UCSD-AML1 (cell line): Measurements from ENCODE around the gene SMARCD2.
"Not testable (repeated sequence)": the region's sequence is repeated elsewhere in the genome, so short reads cannot be mapped to it uniquely, and the experiment has no call there.

ENCODE experiments used
- DNase-seq: peaks from one replicate; lab custom pipeline; 2025; ENCODE audit not compliant: unreplicated experiment; lab: John Stamatoyannopoulos, UW

Gene SMARCD2

DNA sequence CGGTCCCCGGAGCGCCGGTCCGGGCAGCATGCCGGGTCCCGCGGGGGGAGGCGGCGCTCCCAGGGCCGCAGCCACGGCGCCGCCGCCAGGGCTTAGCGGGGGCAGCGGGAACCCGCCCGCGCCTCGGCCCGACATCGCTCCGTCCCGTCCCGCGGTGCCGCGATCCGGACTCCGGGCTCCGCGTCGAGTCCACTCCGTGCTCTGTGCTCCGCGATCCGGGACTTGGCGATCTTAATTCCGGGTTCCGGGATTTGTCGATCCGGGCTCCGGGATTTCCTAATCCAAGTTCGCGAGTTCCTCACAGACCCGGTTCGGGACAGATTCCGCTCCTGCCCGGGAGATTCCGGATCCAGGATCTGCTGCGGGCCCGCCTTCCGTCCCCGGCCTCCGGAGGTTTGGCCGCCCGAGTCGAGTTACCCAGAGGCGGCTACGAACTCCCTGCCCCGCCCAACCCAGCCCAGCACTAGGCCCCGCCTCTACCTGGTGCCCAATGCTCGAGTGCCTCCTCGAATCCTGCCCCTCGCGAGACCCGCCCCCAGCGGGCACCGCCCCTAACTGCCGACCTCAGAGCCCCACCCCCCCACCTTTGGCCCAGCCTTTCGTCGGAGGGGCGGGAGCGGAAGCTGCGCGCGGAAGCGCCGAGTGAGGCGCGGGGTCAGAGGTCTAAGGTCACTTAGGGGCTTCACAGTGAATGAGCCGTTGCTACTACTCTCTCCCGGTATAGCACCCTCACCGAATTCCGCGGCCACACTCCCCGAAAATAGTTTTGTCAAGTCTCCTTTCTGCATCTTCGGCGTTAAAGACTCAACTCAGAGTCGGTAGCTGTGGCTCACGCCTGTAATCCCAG lies at the start of gene SMARCD2:
SMARCD2 (minus strand) TSS at position 146 of the 847 bp plus-strand sequence; CDS start at position 135, 11 bp downstream.
- peak; percentile 100 for DNase-seq

DNA sequence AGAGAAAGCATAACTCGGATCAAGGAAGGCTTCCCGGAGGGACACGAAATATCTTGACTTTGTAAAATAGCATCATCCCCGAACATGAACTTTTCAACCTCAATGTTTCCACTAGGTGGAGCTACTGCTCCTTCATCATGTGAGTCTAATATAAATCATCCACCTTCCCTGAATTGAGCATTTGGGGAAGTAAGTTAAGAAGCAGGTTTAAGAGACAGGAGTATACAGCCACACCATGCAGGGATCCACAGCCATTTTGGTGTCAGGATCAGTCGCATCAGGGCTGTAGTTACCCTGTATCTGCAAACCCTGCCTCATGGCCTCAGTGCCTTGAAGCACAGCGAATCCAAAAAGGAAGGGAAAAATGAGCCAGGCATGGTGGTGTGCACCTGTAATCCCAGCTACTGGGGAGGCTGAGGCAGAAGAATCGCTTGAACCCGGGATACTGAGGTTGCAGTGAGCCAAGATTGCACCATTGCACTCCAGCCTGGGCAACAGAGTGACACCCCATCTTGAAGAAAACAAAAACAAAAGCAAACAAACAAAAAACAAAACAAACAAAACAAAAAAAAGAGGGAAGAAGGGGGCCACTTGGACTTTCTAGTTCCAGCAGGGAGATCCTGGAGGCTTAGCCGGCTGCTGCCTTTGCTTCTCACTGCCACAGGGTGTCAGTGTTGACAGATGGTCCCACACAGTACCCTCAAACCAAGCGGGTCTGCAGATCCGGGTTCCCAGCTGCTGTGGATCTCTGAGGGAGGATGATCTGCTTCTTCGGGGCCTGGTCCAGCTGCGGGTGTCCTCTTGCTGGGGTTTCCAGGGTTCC lies 46.8 kb upstream of the SMARCD2 start:
- not testable (repeated sequence) for DNase-seq

GRCh38 chr17:63885119-63885518 lies 42.6 kb upstream of the SMARCD2 start:
- not testable (repeated sequence) for DNase-seq

DNA sequence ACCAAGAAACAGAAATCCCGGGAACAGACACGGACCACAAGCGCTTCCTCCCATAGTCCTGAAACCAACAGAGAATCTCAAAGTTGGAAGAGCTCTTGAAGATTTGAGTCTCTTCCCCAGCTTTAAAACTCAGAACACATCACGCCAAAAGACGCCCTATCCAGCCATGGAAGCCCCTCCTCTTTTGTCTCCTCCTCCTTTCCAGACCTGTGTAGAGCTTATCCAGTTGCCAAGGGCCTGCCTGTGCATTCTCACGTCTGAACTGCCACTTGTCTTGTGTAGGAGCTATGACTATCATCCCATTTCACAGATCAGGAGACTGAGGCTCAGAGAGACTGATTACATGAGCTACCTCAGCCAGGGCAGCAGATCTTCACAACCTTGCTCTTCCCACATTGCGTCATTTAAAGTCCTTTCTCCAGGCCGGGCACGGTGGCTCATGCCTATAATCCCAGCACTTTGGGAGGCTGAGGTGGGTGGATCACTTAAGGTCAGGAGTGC lies 40.2 kb upstream of the SMARCD2 start:
- DNase-seq: not testable (repeated sequence)

DNA sequence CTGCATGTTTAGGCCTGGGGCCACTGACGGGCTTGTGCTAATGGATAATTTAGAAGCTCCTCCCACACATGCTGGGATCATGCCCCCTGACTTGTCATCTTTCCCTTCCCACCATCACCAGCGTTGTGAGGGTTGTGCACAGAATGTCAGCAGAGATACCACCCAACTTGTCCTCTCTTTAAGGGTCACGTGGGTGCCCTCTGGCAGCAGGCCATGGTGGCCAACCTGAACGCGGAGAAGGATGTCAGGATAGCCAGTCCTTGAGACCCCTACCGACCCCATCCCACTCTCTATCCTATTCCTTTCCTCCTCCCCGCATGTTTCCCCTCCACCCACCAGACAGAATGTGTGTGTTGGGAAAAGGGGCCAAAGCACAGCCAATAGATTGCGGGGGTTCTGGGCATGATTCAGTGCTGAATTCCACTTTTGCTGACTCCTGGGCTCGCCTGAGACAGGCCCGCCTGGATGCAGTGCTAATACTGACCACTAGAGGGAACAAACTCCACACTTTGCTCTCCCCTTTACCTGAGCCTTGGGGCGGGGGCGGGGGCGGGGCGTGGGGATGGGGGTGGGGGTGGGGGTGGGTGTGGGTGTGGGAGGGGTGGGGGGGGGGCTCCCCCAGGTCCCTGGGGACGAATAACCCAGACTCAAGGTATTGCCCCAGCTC lies 39.6 kb upstream of the SMARCD2 start, which contains the start of gene GH2:
GH2 (minus strand) TSS at position 10 of the 667 bp plus-strand sequence. CDS start 143 bp downstream, outside the sequence.
- peak; percentile 25 for DNase-seq

GRCh38 chr17:63881337-63881736 lies 38.9 kb upstream of the SMARCD2 start:
- not testable (repeated sequence) for DNase-seq

- no peak for DNase-seq
Observed at GRCh38 chr17:63880706-63881105, 38.2 kb upstream of the SMARCD2 start.

DNA sequence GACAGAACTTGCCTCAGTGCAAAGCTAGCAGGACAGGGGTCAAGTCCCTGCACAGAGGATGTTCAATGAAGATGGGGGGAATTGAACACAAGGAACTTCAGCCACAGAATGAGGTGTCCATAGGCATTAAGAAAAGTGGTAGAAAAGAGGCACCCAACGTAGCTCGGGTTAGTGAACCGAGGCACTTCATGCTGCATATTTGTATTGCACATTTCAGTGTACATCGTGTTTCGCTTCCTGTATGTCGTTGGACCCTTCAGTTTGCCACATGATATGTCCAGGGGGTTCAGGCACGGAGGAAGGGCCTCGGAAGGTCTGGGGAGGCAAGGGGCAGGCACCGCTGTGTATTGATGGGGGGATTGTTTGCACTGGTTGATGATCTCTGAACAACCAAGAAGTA lies 35.9 kb upstream of the SMARCD2 start:
- DNase-seq: not testable (repeated sequence)

DNA sequence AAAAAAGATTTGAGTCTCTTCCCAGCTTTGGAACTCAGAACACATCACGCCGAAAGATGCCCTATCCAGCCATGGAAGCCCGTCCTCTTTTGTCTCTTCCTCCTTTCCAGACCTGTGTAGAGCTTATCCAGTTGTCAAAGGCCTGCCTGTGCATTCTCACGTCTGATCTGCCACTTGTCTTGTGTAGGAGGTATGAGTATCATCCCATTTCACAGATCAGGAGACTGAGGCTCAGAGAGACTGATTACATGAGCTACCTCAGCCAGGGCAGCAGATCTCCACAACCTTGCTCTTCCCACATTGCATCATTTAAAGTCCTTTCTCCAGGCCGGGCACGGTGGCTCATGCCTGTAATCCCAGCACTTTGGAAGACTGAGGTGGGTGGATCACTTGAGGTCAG lies 32.2 kb upstream of the SMARCD2 start:
- DNase-seq: not testable (repeated sequence)

GRCh38 chr17:63874061-63874626 lies 31.7 kb upstream of the SMARCD2 start:
- not testable (repeated sequence) for DNase-seq

DNA sequence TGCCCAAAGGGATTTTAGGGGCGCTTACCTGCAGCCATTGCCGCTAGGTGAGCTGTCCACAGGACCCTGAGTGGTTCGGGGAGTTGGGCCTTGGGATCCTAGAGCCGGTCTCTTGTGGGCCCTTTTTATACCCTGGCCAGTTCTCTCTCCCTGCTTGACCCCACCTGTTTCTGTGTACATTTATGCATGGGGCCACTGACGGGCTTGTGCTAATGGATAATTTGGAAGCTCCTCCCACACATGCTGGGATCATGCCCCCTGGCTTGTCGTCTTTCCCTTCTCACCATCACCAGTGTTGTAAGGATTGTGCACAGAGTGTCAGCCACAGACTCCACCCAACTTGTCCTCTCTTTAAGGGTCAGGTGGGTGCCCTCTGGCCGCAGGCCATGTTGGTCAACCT lies 31.1 kb upstream of the SMARCD2 start, which contains the start of gene CSH2:
CSH2 (minus strand) TSS at position 101 of the 400 bp plus-strand sequence; CDS start at position 38, 63 bp downstream.
- DNase-seq: not testable (repeated sequence)

DNA sequence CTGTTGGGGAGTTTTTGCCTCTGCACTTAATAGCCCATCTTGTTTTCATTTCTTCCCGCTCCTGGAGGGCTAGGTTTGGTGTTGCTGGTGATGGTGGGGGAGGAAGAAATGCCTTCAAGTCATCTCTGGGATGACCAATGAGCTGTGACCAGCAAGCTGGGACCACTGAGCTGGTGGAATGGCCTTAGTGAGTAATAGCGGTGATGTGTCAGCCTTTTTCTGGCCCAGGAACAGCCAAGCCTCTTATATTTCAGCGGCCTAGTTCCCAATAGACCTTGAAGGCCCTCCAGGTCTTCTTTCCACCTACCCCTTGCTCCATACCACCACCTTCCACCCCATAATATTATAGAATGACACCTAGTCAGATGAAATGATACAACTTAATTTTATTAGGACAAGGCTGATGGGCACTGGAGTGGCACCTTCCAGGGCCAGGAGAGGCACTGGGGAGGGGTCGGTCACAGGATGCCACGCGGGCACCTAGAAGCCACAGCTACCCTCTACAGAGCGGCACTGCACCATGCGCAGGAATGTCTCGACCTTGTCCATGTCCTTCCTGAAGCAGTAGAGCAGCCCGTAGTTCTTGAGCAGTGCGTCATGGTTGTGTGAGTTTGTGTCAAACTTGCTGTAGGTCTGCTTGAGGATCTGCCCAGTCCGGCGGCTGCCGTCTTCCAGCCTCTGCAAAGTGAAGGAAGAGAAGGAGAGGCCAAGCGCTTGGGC lies 29.3 kb upstream of the SMARCD2 start:
- not testable (repeated sequence) for DNase-seq

- not testable (repeated sequence) for DNase-seq
Observed at GRCh38 chr17:63870292-63870665, 27.8 kb upstream of the SMARCD2 start.

- not testable (repeated sequence) for DNase-seq
Observed at GRCh38 chr17:63869491-63870291, 27.2 kb upstream of the SMARCD2 start.

GRCh38 chr17:63866625-63867024 lies 24.1 kb upstream of the SMARCD2 start:
- not testable (repeated sequence) for DNase-seq

DNA sequence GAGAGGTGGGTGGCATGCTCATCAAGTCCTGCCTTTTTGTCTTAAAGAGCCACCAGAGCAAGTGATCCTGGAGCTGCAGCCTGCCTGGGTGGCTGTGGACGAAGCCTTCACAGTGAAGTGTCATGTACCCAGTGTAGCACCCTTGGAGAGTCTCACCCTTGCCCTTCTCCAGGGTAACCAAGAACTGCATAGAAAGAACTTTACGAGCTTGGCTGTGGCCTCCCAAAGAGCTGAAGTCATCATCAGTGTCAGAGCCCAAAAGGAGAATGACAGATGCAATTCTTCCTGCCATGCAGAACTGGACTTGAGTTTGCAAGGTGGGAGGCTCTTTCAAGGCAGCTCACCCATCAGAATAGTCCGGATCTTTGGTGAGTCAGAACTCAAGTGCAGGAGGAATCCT lies 16.8 kb upstream of the SMARCD2 start:
- no peak for DNase-seq

DNA sequence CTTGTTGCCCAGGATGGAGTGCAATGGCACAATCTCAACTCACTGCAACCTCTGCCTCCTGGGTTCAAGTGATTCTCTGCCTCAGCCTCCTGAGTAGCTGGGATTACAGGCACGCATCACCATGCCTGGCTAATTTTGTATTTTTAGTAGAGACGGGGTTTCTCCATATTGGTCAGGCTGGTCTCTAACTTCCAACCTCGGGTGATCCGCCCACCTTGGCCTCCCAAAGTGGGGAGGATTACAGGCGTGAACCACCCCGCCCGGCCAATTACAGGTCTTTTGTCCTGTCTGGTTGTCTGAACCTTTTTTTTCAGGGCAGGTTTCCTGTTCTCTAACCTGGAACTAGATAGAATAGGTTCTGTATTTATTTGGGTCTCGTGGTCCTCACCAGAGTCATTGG lies 13.9 kb upstream of the SMARCD2 start:
- DNase-seq: not testable (repeated sequence)

DNA sequence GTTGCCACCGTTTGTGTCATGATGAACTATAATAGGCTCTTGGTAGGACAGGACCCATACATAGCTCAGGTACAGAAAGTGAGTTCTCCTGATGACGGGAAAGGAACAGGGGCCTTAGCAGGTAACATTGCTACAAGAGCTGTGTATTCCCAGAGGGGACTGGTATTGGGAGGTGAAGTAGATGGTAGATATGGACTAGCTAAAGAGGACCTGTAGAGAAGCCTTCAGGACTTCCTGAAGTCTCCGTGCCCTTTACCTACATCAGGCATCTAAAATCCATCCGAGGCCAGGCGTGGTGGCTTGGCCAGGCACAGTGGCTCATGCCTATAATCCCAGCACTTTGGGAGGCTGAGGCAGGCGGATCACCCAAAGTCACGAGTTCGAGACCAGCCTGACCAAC lies 12.7 kb upstream of the SMARCD2 start:
- no peak for DNase-seq

DNA sequence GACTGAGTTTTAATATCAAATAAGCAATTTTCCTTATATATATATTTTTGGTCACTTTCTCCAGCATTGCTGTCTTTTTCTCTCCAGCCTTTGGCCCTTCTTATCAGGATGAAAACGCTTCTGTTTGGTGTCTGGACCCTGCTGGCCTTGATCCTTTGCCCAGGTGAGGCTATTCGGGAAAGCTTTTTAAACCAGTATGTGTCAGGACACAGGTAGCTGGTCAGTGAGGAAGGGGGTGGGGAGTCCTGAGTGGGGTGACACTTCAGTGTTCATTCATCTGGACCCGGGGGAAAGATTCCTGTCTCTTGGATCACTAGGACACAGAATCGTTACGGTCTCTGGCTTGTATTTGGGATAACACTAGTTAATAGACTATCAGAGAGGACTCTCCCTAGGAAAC lies 12.2 kb upstream of the SMARCD2 start:
- no peak for DNase-seq
